WERI-Rb-1 (cell line): ENCODE measurements around the gene TMEM19.

Source experiments
- DNase-seq: peaks from one replicate; pipeline ENCODE4 v3.0.0-alpha.2; 2020
- H3K27ac ChIP-seq: fragments of 250-450 bp; sonication (Bioruptor Pico); 2 replicates; pipeline ENCODE4 v1.5.1; 2020; ENCODE audit warnings: mild to moderate bottlenecking, moderate library complexity
- H3K27me3 ChIP-seq: fragments of 250-450 bp; sonication (Bioruptor Pico); 2 replicates; pipeline ENCODE4 v1.5.1; 2021; ENCODE audit warnings: mild to moderate bottlenecking, low read depth, moderate library complexity; ENCODE audit not compliant: insufficient read depth, severe bottlenecking
- H3K36me3 ChIP-seq: fragments of 250-450 bp; sonication (Bioruptor Pico); 2 replicates; pipeline ENCODE4 v1.5.1; 2020; ENCODE audit warnings: mild to moderate bottlenecking, moderate library complexity
- H3K4me3 ChIP-seq: 2 replicates; pipeline ENCODE4 v1.5.1; 2011; ENCODE audit warnings: low read depth, mild to moderate bottlenecking, control low read depth, low read length
- H3K9me3 ChIP-seq: fragments of 250-450 bp; sonication (Bioruptor Pico); 2 replicates; pipeline ENCODE4 v1.5.1; 2021; ENCODE audit warnings: mild to moderate bottlenecking, moderate library complexity; ENCODE audit not compliant: severe bottlenecking
- TF ChIP-seq, protein P1 (sequence below): IDR thresholded peaks from 2 replicates; pipeline ENCODE4 v1.5.1; 2011; ENCODE audit warnings: low read depth, mild to moderate bottlenecking, control low read depth, inconsistent platforms, low read length

The TMEM19 gene

DNA sequence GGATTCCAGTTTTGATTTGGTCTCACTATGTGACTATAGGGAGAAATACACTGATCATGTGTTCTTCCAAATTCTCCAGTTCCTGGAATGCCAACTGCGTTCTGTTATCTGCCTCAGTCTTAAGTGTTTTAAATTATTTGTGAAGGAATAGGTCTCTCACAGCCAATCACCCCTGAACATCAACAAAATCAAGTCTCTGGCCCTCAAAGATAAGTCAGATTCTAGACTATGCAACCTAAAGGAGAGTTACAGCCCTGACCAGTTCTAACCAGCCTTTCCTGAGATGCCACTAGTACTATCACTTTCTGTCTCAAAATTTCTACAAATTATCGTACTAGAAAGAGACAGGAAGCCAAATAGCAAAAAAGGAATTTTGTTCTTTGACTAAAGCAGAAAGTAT is 44.5 kb upstream of the TMEM19 start:
- Histone ChIP-seq H3K27ac (no peak overlapping the region), H3K4me3 (no peak overlapping the region), H3K27me3 (no peaks in the 10 kb centered on the region), H3K36me3 (peaks cover 61% of the 10 kb centered on the region), H3K9me3 (no peaks in the 10 kb centered on the region)
- DNase-seq: no peak
- TF ChIP-seq, protein P1, sequence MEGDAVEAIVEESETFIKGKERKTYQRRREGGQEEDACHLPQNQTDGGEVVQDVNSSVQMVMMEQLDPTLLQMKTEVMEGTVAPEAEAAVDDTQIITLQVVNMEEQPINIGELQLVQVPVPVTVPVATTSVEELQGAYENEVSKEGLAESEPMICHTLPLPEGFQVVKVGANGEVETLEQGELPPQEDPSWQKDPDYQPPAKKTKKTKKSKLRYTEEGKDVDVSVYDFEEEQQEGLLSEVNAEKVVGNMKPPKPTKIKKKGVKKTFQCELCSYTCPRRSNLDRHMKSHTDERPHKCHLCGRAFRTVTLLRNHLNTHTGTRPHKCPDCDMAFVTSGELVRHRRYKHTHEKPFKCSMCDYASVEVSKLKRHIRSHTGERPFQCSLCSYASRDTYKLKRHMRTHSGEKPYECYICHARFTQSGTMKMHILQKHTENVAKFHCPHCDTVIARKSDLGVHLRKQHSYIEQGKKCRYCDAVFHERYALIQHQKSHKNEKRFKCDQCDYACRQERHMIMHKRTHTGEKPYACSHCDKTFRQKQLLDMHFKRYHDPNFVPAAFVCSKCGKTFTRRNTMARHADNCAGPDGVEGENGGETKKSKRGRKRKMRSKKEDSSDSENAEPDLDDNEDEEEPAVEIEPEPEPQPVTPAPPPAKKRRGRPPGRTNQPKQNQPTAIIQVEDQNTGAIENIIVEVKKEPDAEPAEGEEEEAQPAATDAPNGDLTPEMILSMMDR: no peak

DNA sequence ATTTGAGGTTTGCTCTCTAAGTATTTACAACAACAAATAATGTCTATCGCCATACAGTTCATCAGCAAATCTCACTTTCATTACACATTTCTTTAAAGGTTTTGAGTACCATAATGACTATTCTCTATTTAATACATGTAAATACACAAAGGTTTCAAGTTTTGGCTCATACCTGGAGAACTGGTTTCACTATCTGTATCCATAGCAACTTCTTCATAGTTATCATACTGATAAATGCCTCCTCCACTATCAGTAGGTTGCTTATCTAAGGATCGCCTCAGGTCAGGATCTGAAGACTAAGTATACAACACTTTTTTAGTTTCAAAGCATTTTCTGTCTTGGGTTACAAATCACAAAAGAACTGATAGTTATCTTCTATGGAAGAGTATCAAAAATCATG is 43.6 kb upstream of the TMEM19 start:
- Histone ChIP-seq H3K27me3 (no peaks in the 10 kb centered on the region), H3K9me3 (no peaks in the 10 kb centered on the region), H3K27ac (no peak overlapping the region), H3K36me3 (peaks cover 64% of the 10 kb centered on the region), H3K4me3 (no peak overlapping the region)
- TF ChIP-seq, protein P1: no peak
- no peak for DNase-seq

DNA sequence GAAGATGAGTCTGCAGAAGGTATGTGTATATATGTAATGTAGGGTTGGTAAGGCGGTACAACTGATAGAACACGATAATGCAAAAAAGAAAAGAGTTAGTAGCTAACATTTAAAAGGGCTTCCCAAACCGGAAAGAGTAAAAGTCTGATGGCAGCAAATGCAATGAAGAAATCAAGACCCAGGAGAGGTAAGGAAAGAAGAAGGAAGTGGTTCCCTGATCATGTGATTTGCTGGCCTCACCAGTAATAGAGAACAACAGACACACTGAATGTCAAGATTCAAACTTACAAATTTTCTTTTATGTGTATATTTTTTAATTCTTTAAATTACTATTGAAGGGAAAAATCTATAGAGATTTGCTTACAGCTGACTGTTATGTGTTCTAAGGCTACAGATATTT is 40.6 kb upstream of the TMEM19 start:
- no peak overlapping the region for H3K4me3 ChIP-seq
- H3K9me3 ChIP-seq: no peaks in the 10 kb centered on the region
- H3K36me3 ChIP-seq: peaks cover 49% of the 10 kb centered on the region
- H3K27ac ChIP-seq: no peak overlapping the region
- no peak for DNase-seq
- TF ChIP-seq, protein P1: no peak
- no peaks in the 10 kb centered on the region for H3K27me3 ChIP-seq

DNA sequence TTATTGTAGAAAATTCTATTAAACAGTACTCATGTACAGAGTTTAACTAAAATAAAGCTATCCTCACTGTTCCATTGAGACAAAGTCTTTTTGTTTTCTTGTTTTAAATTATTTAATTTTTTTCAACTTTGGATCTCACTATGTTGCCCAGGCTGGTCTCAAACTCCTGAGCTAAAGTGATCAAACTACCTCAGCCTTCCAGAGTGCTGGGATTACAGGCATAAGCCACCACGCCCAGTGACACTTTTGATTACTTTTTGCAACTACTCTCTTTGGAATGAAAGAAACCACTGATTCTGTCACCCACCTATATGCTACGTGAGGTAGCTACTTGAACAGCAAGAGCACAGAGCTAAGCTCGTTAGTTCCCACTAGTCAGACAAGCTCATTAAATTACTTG is 39.4 kb upstream of the TMEM19 start:
- Histone ChIP-seq H3K4me3 (no peak overlapping the region), H3K9me3 (no peaks in the 10 kb centered on the region), H3K36me3 (peaks cover 43% of the 10 kb centered on the region), H3K27me3 (no peaks in the 10 kb centered on the region), H3K27ac (no peak overlapping the region)
- no peak for DNase-seq
- TF ChIP-seq, protein P1: no peak

DNA sequence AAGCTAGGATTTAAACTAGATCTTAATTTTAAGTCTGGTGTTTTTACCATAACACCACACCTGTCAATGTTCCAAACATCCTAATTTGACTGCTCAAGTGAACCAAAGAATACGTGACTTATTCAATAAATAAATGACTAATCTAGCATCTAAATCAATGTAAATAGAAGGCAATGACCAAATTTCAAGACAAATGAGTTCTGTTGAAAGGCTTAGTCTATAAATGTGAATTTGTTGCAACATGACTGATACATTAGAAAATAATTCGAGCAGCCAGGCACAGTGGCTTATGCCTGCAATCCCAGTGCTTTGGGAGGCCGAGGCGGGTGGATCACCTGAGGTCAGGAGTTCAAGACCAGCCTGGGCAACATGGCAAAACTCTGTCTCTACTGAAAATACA is 37.3 kb upstream of the TMEM19 start:
- no peak overlapping the region for H3K4me3 ChIP-seq
- H3K9me3 ChIP-seq: no peaks in the 10 kb centered on the region
- no peak for DNase-seq
- peaks cover 44% of the 10 kb centered on the region for H3K36me3 ChIP-seq
- TF ChIP-seq, protein P1: no peak
- H3K27ac ChIP-seq: no peak overlapping the region
- no peaks in the 10 kb centered on the region for H3K27me3 ChIP-seq

DNA sequence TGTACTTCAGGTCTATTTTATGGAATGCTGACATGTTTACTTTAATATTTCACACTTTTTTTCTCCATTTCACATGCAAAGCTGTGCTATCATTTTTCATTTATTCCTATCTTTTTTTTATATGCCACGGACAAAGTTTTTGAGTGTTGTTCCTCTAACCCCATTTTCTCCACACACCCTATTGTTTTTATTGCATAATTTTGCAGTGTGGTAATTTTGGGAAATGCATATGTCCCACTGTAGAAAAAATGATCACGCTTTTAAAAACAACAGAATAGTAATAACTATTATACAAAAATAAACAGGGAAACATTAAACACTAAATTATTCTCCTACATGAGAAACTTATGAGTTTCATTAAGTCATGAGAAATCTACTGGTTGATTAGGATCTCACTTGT is 36.5 kb upstream of the TMEM19 start:
- no peak for DNase-seq
- Histone ChIP-seq H3K9me3 (no peaks in the 10 kb centered on the region), H3K27me3 (no peaks in the 10 kb centered on the region), H3K27ac (no peak overlapping the region), H3K36me3 (peaks cover 41% of the 10 kb centered on the region), H3K4me3 (no peak overlapping the region)
- TF ChIP-seq, protein P1: no peak
